Measurements from ENCODE around the gene POU6F2.
"Not testable (repeated sequence)": the region's sequence is repeated elsewhere in the genome, so short reads cannot be mapped to it uniquely, and the experiment has no call there.

The POU6F2 gene

DNA sequence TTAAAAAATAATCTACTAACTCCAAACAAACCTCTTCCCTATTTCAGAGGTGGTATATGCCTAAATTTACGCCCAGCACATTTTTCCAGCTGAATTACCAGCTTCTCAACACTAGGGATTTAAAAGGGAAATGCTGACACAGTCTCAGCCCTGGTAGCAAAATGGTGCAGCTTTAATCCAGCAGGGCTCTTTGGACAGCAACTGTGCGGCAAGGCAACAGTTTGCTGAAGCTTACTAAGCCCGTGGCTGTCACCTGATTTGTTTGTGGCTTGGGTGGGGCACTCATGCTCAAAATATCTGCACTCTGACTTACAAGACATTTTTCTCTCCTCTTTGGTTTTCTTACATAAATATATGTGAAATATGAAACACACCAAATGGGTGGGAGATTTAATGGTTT is 206.7 kb downstream of the POU6F2 start:
- no peak for DNase-seq

DNA sequence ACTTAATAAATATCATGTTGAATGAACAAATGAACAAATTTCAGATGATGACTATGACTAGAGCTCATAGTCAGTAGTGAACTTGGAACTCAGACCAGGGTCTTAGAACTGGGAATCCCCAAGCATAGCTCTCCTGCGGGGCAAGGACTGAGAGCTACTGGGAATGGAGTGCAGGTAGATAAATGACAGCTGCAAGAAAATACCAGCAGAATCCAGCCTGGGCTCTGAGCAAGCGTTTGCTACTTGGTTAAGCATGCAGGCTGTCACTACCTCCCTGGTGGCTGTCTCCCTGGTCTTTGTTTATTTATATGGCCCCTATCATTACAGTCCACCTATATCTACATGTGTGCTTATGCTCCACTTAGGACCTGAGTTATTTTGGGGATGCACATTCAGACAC is 208.4 kb downstream of the POU6F2 start:
- no peak for DNase-seq

DNA sequence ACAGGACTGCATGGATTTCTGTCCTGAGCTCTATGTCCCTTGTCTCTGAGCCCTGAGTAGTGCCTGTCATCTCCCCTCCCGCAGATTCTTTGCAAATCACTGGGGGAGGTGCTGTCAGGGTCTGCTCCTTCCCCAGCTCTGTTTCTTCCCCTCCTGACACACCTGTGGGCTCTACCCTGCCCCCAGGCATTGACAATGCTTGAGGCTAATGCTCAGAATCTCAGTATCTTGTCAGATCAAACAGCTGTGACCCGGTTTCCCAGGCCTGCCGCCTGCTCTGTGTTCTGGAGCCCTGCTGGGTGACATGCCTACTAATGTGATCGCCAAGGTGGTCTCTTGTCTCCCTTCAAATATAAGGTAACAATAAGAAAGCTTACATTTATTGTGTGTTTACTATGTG is 209.0 kb downstream of the POU6F2 start:
- DNase-seq: no peak

DNA sequence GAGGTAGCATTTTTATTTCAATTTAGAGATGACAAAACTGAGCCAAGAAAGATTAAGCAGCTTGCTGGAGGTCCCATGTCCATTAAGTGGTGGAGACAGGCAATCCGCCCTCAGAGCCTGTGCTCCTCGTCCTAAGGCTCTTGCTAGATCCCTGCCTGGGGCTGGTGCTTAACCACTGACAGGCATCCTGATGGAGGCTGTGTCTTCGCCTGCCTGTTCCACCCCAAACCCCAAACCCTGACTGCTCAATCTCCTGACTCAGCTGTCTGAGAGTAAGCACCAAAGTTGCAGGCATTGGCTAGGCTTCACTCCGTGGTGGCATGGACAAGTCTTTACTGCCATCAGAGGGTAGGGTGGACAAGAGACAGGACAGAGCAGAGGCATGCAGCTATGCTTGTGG is 209.4 kb downstream of the POU6F2 start:
- DNase-seq: no peak

DNA sequence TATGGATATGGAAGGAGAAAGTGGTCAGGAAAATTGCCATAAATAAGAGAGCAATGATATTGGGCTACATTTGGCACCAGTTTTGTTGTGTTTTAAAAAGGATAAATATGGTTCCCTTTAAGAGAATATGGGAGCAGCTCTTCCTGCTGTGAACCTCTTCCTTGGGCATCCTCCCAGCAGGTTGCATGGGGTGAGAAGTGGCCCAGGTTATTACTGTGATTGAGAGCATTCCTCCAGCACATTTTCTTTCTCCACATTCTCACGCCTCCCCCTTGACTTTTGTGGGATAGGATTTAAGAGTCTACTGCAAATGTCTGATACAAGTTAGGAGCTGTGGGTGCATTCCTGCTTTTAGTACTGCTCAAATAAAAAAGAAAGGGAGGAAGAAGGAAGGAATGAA is 214.8 kb downstream of the POU6F2 start:
- DNase-seq: no peak

DNA sequence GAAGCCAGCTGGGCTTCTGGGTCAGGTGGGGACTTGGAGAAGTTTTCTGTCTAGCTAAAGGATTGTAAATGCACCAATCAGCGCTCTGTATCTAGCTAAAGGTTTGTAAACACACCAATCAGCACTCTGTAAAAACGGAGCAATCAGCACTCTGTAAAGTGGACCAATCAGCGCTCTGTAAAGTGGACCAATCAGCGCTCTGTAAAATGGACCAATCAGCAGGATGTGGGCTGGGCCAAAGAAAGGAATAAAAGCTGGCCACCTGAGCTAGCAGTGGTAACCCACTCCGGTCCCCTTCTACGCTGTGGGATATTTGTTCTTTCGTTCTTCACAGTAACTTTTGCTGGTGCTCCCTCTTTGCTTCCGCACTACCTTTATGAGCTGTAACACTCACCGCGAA is 216.7 kb downstream of the POU6F2 start:
- not testable (repeated sequence) for DNase-seq

DNA sequence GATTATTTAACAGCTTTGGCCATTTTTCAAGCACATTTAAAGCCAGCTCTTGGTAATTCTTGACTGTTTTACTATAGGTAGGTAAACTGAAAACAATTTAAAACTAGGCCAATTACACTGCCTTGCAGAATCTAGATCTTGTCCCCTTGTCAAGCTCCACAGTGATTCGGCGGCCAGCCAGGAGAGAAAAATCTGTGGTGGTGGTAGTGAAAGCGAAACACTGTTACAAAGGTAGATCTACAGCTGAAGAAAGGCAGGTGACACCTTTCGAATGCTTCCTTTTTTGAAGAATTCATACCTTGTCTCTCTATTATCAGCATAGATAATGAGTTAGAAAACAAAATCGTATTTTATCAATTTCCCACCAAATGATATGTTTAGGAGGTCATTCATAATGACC is 218.3 kb downstream of the POU6F2 start:
- no peak for DNase-seq

DNA sequence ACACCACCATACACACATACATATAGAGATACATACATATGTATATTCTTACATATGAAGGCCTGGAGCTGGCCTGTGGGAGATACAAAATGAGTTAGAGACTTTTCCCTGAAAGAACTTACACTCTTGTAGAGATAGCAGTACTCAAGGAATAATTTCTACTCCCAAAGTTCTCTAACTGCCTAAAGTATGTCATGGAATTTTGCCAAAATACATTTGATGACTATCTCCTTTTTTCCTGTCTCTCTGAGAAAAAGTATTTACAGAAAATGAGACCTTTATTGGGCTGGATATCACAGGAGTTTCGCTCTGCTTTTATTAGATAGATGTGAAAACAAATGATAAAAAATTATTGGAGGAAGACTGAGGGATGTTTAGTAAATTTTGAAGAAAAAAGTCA is 220.1 kb downstream of the POU6F2 start:
- no peak for DNase-seq

DNA sequence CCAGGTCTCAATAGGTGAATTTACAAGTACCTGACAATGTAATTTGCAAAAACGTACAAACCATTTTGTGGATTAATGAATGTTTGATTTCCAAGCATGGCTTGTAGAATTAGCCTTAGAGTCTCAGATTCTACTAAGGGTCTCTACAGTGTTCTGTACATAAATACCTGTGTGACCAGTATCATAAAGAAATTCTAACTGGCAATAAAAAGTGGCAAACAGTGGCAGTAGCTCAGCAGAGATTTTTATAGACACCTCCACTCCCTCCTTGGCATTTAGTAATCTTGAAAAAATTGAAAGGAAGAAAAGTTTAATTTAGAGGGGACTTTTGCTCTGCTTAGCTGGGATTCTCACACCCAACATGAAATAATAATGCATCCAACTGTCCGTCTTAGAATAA is 220.8 kb downstream of the POU6F2 start:
- DNase-seq: no peak

DNA sequence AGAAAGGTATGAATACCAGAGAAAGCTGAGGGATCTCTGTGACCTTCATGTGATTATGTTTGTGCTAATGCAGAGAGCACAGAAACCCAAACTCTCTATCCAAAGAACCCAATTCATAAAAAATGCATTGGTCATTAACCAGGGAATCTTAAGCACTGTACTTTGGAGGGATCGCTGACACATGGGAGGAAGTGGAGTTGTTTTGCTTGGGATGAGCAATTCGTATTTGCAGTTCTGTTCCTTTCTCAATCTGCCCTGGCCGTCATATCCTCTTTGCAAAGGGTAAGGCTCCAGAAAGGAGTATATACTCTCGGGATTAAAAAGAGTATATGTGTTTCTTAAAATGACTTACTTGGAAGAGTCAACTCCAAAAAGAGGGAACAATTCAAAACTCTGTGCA is 221.3 kb downstream of the POU6F2 start:
- DNase-seq: no peak

DNA sequence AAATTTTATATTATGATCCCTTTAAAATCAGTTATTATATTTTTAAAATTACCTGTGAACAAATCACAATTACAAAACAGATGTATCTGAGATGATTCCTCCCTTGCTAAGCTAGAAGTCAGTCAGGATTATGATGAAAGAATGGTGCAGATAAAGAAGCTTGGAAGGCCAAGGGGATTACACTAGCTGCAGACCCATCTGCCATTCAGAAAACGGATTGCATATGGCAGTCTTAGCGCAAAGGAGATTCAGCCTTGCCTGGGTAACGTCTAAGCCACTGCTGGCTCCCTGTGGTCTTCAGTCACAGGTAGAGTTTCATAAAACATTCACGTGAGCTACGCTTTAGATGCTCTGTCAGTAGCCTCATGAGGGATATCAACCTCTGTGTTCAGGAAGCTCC is 222.2 kb downstream of the POU6F2 start:
- no peak for DNase-seq

DNA sequence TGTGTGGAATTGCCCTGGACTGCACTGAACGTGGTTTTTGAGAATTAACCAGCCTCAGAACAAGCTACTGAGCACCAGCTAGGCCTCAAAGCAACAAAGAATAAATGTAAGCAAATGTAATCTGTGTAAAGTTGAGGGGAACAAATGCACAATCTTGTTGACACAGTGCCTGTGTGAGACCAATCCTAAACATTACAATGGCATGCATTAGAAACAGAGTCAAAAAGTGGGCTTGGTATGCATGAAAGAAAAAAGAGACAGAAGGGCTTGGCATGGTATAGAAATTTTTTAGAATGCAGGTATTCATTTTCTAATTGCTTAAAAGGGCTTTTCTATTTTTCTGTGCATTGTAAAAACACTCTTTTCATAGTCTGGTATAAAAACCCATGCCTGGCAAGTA is 224.3 kb downstream of the POU6F2 start:
- DNase-seq: no peak

DNA sequence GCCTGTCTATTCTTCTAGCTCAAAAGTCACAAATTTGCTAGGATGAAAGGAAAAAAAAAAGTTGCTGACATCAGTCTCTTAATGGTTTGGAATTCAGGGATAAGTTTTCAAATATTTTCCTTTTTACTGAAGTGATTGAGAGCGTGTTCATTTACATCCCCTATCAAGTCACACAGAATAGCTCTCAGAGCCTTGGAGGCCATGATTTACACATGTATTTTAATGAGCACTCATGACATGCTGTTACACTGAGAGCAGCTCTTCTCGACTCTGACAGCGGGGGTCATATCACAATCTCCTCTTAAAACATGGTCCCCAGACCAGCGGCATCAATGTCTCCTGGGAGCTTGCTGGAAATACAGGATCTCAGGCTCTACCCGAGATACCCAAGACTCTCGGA is 232.7 kb downstream of the POU6F2 start:
- DNase-seq: no peak

DNA sequence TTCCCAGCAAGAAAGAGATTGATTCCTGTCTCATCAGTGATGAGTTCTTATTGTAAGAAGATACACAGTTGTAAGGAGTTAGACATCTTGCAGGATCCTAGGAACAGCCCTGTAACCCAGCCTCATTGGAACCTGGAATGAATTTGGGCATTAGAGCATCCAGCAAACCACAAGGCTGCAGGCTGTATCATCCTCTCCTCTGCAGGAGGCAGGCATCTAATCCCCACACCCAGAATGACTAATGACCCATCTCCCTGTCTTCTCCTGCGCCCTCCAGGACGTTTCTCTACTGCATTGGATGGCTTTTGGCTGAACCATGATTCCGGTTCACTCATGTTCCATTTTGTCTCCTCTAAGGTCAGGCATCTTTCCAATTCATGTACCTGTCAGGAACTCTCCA is 233.9 kb downstream of the POU6F2 start:
- DNase-seq: no peak

DNA sequence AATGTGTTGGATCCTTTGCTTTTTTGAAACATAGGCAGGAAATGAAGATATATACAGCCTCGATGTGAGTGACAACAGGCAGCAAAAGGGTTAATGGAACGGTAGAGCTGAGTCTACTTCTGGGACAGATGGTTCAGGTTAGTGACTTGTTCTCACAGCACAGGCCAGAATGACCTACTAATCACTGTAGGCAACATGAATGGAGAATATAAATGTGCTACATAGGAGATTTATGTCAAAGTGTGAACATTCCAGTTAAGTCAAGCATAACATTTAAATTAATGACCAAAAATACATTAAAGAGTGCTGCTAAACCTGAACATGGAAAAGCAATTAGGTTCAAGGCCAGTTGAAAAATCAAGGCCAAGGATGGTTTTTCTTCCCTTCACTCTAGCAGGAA is 235.2 kb downstream of the POU6F2 start:
- DNase-seq: no peak

DNA sequence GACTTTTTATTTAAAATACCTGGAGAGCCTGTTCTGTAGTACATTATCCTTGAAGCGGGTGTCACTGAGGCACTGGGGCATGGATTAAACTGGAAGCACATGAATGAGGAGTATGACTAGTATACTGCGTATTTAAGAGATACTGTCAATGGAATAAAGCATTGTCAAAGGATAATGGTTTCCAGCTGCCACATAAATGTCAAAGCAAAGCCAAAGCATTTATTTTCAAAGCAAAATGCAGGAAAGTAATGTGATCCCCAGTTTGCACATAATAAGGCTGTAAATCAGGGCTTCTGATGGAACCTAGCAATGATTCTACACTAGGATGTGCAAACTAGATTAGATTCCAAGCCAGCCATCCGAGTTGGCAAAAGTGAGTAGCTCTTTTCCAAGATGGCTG is 240.1 kb downstream of the POU6F2 start:
- DNase-seq: no peak

DNA sequence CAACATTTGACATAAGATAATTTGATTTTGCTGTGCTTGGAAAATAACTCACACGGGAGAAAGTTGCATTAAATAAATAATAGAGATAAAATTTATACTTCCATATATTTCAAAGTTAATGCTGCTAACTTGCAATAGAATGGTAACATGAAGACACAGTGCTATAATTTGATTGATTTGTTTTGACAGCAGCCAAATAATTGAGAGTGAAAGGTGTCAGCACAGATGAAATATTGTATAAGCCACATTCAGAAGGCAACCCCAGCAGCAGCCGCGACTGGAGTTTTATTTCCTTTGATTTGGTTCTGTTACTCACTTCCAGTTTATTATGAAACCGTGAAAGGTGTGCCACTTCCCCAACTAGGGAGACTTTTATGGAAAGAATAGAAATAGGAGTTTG is 242.2 kb downstream of the POU6F2 start:
- DNase-seq: no peak

DNA sequence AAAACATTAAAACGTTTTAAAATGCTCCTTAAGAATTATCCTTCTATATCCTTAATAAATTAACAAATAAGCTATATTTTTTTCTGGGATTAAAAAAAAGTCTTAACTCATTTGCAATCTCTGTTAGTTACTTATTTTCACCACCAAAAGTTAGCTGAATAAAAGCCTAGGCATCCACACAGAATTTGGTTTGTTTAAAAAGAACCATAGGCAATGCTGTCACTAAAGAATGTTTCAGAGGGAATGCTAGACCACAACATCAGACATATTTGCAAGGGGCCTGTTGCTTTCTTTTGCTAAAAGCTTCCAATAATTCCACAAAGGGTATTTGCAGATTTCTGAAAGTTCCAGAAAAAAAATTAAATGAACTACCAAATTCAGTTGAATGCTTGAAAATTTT is 244.2 kb downstream of the POU6F2 start:
- DNase-seq: no peak

DNA sequence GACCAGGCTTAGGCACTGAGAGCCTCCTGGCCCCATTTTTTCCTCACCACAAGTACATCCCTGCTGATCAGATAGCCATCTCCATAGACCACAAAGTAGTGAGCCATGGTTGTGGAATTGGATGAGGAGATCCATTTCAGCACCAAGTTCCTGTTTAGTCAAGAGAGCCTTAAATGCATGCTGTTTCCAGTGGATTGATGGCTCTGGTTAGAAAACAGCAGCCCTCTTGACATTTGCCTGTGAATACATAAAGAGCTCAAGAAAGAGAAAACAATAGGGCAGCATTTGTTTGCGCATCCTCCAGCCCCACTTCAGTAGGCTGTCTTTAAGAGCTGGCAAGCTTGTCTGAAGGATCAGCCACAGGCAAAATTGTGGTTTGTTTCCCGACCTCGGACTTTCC is 251.2 kb downstream of the POU6F2 start:
- no peak for DNase-seq

DNA sequence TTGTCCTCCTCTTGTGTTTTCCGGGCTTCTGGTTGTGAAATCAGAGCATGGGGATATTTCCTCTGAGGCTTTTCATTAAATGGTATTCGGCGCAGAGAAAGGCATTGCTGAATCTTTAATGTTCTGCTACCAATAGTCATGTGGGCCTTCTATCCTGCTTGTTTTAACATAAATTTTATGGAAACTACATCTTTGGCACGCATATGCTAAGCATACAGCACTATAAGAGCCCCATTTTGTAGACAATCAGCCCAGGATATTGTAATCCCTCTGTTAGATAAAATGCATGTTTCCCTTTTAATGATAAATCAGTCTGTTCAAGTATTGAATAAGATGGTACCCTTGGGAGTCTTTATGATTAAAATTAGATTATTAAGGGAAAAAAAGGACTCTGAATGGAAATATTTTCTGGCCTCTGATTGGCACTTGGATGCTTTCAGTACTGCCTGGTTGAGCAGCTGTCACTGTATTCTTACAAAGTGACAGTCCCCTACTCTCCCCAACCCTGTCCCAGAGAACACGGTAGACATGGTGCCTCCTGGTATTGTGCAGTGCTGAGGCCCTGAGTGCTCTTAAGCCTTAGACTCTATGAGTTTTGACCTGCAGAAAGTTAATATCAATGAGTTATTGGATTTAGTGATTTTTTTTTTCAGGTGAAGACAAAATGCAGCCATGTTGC is 256.3 kb downstream of the POU6F2 start:
- DNase-seq: no peak

DNA sequence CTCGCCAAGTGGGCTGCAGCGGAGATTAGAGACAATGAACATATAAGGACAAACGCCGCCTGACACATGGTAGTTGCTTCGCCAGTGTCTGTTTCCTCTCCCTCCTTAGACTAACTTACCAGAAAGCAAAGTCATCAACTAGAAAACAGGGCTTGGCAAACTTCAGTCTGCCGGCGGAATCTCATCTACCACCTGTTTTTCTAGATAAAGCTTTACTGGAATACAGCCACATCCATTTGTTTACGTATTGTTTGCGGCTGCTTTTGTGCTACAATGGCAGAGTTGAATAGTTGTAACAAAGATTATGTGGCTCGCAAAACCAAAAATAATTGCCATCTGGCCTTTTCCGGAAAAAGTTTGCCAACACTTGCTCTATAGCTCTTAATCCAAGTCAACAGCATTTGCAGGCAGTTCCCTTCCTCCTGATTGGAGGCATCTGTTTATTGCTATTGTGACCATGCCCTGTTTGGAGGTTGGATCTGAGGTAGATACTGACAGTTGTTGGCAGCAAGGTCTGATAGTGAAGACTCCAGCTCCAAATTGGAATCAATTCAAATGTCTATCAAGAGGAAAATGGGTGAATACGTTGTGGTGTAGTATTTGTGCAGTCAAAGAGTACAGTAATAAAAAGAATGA is 260.6 kb downstream of the POU6F2 start:
- DNase-seq: no peak

DNA sequence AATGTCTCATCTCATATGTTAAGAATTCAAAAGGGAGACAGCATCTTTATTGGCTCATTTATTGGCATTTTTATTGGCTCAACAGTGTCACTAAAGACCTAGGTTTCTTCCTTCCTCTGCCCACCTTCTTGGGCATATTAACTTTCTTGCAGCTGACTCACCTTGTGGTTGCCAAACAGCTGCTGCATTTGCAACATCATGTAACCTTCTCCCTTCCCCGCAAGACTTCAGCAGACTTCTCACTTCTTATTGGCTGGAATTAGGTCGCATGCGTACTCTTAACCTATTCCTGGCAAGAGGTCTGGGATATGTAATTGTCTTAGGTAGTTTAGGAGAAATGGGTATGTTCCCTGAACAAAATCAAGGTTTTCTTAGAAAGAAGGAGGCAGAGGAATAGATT is 263.2 kb downstream of the POU6F2 start:
- DNase-seq: no peak

DNA sequence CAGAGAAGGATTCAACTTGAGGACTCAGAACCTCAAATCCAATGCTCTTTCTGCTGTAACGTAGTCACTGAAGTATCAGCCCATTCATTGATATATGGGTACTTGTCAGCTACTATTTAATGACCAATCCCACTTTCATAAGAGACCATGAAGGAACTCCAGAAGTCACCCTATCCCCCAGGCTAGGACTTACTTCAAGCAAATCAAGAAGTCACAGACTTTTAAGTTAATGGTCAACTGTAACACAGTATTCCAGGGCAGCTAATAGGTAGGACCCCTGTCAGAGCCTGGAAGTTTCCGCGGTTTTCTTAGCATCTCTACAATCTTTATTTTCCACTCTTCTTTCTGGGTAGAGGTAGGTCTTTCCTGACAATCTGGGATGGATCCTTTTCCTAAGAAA is 269.9 kb downstream of the POU6F2 start:
- no peak for DNase-seq
